Mucosa of descending colon (tissue), 3 donors: ENCODE measurements around the gene PPP1R3G. TPM values are rescaled to one million over a fixed set of nuclear protein-coding genes. Genes with fewer than 3 reads are reported as not detected.

Experiments used
- ATAC-seq: fragments of 200-7000 bp; cut with Tn5 transposase; one replicate; pipeline ENCODE4 v1.9.1; 2020; ENCODE audit warnings: mild to moderate bottlenecking, moderate library complexity
- DNase-seq, 3 donors: peaks; one replicate each; pipeline ENCODE4 v3.0.0-alpha.2; 2020
- H3K36me3 ChIP-seq: fragments of 200-600 bp; one replicate; pipeline ENCODE4 v1.8.0; 2021; ENCODE audit warnings: low read depth, mild to moderate bottlenecking
- H3K4me1 ChIP-seq: fragments of 200-600 bp; one replicate; pipeline ENCODE4 v1.8.0; 2021; ENCODE audit warnings: low read depth, mild to moderate bottlenecking
- H3K4me3 ChIP-seq: fragments of 200-600 bp; one replicate; pipeline ENCODE4 v1.8.0; 2021; ENCODE audit warnings: mild to moderate bottlenecking
- H3K9me3 ChIP-seq: fragments of 200-600 bp; one replicate; pipeline ENCODE4 v1.8.0; 2021; ENCODE audit warnings: mild to moderate bottlenecking
- intact Hi-C, 2 donors: fragments of 100-400 bp; cut with DNase I in 1 of 2; cut with micrococcal nuclease in 1 of 2; formaldehyde crosslinking; loops; one replicate each; pipeline versions ENCODE4 v1.11.0 to v1.11.1; 2022; cut with DNase I, micrococcal nuclease
- total RNA-seq, 3 donors: library from RNA; stranded (reverse); fragmentation: NEBNext Ultra II Directional in 2 of 3; extraction: Animal tissue kit (Norgen Biotek cat#: 25700) in 2 of 3; gene quantifications; one replicate each; pipeline versions ENCODE4 v1.2.1 to v1.2.4, GENCODE V29; 2021 to 2023
- TF ChIP-seq, protein P1 (sequence below): fragments of 200-600 bp; IDR thresholded peaks from one replicate; pipeline ENCODE4 v1.8.0; 2022; ENCODE audit warnings: antibody characterized with exemption, mild to moderate bottlenecking
- donor health status: DM: no; HTN: no; CAD: no; lungs with moderate emphysema.
- donor health status: DM: no; HTN: no; CAD: no.
- donor health status: DM: no; HTN: yes; CAD: no.

Gene PPP1R3G
- total RNA-seq, 3 donors from 2014 or later: 0.46 to 2.8 (median 0.55) TPM

DNA sequence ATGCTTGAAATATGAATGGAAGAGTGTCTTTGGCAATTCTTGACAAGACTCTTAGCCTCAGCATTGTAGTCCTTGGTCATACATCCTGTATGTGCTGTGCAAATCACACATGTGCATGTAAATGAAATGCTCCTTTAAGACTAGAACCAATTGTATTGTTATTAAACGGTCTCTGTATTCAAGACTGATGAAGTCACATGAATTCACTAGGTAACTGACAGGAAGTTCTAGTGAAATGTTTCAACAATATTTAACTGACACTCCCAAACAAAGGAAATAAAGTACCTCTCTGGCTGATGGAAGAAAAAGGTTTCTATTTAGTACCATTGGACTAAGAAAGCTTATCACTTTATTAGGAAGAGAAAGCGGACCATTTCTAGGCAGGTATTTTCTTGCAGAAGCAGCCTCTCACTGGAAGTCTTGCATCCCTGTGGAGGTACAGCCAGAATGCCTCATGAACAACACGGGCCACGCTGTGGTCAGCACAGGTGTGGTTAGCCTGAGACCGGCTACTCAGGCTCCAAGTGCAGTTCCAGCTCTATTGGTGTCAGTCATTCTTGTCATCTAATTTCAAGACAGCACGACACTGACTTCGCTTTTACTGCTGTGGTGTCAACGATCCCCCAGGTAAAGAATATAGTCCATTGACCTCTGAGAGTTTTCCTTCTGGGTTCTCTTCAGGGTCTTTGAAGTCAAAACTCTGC lies 17.3 kb downstream of the PPP1R3G start:
- TF ChIP-seq, protein P1, sequence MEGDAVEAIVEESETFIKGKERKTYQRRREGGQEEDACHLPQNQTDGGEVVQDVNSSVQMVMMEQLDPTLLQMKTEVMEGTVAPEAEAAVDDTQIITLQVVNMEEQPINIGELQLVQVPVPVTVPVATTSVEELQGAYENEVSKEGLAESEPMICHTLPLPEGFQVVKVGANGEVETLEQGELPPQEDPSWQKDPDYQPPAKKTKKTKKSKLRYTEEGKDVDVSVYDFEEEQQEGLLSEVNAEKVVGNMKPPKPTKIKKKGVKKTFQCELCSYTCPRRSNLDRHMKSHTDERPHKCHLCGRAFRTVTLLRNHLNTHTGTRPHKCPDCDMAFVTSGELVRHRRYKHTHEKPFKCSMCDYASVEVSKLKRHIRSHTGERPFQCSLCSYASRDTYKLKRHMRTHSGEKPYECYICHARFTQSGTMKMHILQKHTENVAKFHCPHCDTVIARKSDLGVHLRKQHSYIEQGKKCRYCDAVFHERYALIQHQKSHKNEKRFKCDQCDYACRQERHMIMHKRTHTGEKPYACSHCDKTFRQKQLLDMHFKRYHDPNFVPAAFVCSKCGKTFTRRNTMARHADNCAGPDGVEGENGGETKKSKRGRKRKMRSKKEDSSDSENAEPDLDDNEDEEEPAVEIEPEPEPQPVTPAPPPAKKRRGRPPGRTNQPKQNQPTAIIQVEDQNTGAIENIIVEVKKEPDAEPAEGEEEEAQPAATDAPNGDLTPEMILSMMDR: no peak
- H3K9me3 ChIP-seq: no peaks in the 10 kb centered on the region
- no peak overlapping the region for H3K4me3 ChIP-seq
- DNase-seq: no peak
- no peaks in the 10 kb centered on the region for H3K36me3 ChIP-seq
- H3K4me1 ChIP-seq: no peaks in the 10 kb centered on the region
- no peak for ATAC-seq
- intact Hi-C loops: no loop called here

DNA sequence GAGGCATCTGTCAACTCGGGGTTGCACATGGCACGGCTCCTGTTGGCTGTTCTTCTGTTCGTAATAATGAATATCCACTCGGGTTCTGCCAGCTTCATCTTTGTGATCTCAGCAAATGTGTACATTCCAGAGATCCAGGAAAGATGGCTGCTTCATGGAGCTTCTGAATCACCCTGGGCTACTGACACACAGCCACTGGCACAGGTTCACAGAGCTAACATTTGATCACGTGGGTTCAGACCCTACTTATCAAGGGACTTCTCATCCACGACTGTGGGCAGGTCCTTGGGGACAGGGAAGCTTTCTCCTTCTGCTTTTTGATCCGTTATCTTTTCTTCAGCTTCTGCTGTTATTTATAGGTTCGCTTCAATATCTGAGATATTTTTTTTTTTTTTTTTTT lies 18.1 kb downstream of the PPP1R3G start:
- DNase-seq (no peak), ATAC-seq (no peak)
- no peak overlapping the region for H3K4me3 ChIP-seq
- intact Hi-C loops: no loop called here
- H3K36me3 ChIP-seq: no peaks in the 10 kb centered on the region
- TF ChIP-seq, protein P1: no peak
- H3K9me3 ChIP-seq: no peaks in the 10 kb centered on the region
- no peaks in the 10 kb centered on the region for H3K4me1 ChIP-seq

DNA sequence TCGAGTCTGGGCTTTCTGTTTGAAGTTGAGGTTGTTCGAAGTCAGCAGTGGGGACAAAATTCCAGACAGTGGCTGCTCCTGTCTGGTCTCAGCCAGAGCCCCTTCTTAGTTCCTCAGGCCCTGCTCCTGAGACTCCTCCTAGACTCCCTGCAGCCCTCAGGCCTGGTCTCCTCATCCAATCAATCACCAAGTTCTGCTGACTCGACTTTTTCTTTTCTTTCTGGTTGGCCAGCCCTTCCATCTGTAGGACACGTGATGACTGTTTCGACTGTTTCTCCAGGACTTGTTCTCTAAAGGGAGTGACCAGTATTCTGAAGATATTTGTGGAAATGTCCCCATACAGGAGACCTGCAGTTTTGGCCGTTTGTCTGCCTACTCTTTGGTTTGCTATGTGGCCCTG lies 19.5 kb downstream of the PPP1R3G start:
- DNase-seq (no peak), ATAC-seq (no peak)
- H3K36me3 ChIP-seq: no peaks in the 10 kb centered on the region
- TF ChIP-seq, protein P1: no peak
- H3K4me3 ChIP-seq: no peak overlapping the region
- no peaks in the 10 kb centered on the region for H3K4me1 ChIP-seq
- no peaks in the 10 kb centered on the region for H3K9me3 ChIP-seq
- intact Hi-C loops: no loop called here

DNA sequence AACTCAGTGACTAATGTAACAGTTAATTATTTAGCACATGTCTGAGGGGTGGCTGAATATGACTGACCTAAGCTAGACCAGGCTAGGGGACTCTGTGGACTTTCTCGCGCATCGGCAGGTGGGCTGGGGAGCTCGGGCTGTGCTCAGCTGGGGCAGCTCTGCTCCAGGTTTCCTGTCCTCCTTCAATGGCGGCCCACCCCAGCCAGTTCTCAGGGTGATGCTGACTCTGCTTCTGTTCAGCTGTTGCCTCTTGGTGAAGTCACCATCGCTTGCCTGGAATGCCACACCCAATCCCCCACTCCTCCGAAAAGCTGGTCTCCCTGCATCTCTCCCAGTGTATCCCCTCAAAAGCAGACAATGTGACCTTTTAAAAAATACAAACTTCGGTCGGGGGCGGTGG lies 20.0 kb downstream of the PPP1R3G start:
- intact Hi-C loops: no loop called here
- DNase-seq (no peak), ATAC-seq (no peak)
- Histone ChIP-seq H3K9me3 (no peaks in the 10 kb centered on the region), H3K36me3 (no peaks in the 10 kb centered on the region), H3K4me3 (no peak overlapping the region), H3K4me1 (no peaks in the 10 kb centered on the region)
- TF ChIP-seq, protein P1: no peak

DNA sequence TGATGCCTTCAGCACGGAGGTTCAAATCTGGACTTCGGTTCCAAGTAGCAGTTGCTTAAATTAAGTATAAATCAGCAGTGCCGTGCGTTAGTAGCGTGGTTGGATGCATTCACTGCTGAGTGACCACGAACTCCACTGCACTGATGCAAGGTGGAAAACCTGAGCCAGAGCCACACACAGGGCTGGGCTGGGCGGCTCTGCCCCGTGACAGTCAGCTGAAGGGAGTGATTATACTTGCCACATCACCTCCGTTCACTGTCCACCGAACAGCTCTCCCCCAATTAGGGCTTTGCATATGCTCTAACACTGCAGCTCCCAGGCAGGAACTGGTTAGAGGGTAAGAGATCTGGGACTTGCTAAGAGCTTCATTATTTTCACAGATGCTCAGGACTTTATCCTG lies 22.2 kb downstream of the PPP1R3G start:
- DNase-seq (no peak), ATAC-seq (no peak)
- intact Hi-C loops: no loop called here
- Histone ChIP-seq H3K4me3 (no peak overlapping the region), H3K4me1 (no peaks in the 10 kb centered on the region), H3K36me3 (no peaks in the 10 kb centered on the region), H3K9me3 (no peaks in the 10 kb centered on the region)
- TF ChIP-seq, protein P1: no peak

DNA sequence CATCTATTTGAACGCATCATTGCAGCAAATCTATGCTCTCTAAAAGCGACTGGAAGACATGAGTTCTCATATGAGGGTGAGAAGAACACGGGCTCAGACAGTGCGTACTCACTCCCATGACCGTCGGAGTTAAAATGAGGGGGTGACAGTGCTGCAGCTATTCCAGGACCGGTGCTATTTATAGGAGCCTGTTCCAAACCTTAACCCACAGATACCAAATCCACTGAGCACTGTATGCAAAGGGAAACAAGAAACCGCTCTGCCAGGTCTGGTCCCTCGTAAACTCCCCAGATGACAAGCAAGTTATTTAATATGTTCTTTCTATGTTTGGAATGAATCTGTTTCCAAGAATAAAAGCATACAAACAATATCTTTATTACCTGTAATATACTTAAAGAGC lies 22.9 kb downstream of the PPP1R3G start:
- intact Hi-C loops: no loop called here
- ATAC-seq (peak; percentile 23), DNase-seq (no peak)
- Histone ChIP-seq H3K9me3 (no peaks in the 10 kb centered on the region), H3K4me1 (no peaks in the 10 kb centered on the region), H3K4me3 (no peak overlapping the region), H3K36me3 (no peaks in the 10 kb centered on the region)
- TF ChIP-seq, protein P1: no peak
